Left lung (tissue), 10 donors: Measurements from ENCODE around the gene P2RY14. TPM values are rescaled to one million over a fixed set of nuclear protein-coding genes. Genes with fewer than 3 reads are reported as not detected.

Source experiments
- ATAC-seq: fragments of 200-7000 bp; cut with Tn5 transposase; one replicate; pipeline ENCODE4 v1.9.1; 2020; ENCODE audit warnings: moderate library complexity
- DNase-seq, 4 donors: peaks; one replicate each; pipeline ENCODE4 v3.0.0-alpha.2; 2013 to 2020
- H3K27ac ChIP-seq, 2 donors: fragments of 200-600 bp; sonication (generic) in 1 of 2; one replicate each; pipeline versions ENCODE4 v1.5.0 to v1.8.0; 2020 to 2021
- H3K27me3 ChIP-seq, 2 donors: fragments of 200-600 bp; sonication (generic) in 1 of 2; one replicate each; pipeline versions ENCODE4 v1.5.0 to v1.8.0; 2020 to 2021
- H3K36me3 ChIP-seq, 2 donors: fragments of 200-600 bp; sonication (generic) in 1 of 2; one replicate each; pipeline versions ENCODE4 v1.5.0 to v1.8.0; 2020 to 2021
- H3K4me1 ChIP-seq, 2 donors: fragments of 200-600 bp; one replicate each; pipeline ENCODE4 v1.8.0; 2021
- H3K4me3 ChIP-seq, 2 donors: fragments of 200-600 bp; sonication (generic) in 1 of 2; one replicate each; pipeline versions ENCODE4 v1.5.0 to v1.8.0; 2020 to 2021; ENCODE audit warnings: mild to moderate bottlenecking in 1 of 2
- H3K9me3 ChIP-seq, 2 donors: fragments of 200-600 bp; sonication (generic) in 1 of 2; one replicate each; pipeline versions ENCODE4 v1.5.0 to v1.8.0; 2020 to 2021
- intact Hi-C, 2 donors: fragments of 100-400 bp; cut with DNase I; formaldehyde crosslinking; loops; one replicate each; pipeline versions ENCODE4 v1.11.2 to v1.14.2; 2022
- polyA plus RNA-seq, 6 donors: library from polyadenylated mRNA; unstranded; fragments of 120-200 nt; gene quantifications; one replicate each; pipeline ENCODE4 v1.2.1, GENCODE V29; 2013; ENCODE audit not compliant: insufficient read length in 6 of 6
- total RNA-seq, 2 donors: library from RNA; stranded (reverse); fragmentation: NEBNext Ultra II Directional; extraction: Animal tissue kit (Norgen Biotek cat#: 25700); gene quantifications; one replicate each; pipeline ENCODE4 v1.2.1, GENCODE V29; 2021
- TF ChIP-seq, protein P1 (sequence below), 2 donors: fragments of 200-600 bp; sonication (generic) in 1 of 2; IDR thresholded peaks; one replicate each; pipeline versions ENCODE4 v1.5.0 to v1.8.0; 2021; ENCODE audit warnings: antibody characterized with exemption in 2 of 2
- donor health status: DM: no; HTN: yes; CAD: no.
- donor health status: DM: no; HTN: no; CAD: no.

P2RY14 gene
- total and polyA plus RNA-seq, 8 donors = 2.4 to 6.4 (median 4.3) TPM

GRCh38 chr3:151216641-151217607, 61.4 kb downstream of the P2RY14 start:
- intact Hi-C loops = no loop called here
- Histone ChIP-seq H3K4me3 (no peak overlapping the region), H3K4me1 (no peaks in the 10 kb centered on the region), H3K27me3 (no peaks in the 10 kb centered on the region), H3K9me3 (no peaks in the 10 kb centered on the region), H3K36me3 (no peaks in the 10 kb centered on the region), H3K27ac (no peak overlapping the region)
- DNase-seq = no peak
- ATAC-seq = no peak
- TF ChIP-seq, protein P1, sequence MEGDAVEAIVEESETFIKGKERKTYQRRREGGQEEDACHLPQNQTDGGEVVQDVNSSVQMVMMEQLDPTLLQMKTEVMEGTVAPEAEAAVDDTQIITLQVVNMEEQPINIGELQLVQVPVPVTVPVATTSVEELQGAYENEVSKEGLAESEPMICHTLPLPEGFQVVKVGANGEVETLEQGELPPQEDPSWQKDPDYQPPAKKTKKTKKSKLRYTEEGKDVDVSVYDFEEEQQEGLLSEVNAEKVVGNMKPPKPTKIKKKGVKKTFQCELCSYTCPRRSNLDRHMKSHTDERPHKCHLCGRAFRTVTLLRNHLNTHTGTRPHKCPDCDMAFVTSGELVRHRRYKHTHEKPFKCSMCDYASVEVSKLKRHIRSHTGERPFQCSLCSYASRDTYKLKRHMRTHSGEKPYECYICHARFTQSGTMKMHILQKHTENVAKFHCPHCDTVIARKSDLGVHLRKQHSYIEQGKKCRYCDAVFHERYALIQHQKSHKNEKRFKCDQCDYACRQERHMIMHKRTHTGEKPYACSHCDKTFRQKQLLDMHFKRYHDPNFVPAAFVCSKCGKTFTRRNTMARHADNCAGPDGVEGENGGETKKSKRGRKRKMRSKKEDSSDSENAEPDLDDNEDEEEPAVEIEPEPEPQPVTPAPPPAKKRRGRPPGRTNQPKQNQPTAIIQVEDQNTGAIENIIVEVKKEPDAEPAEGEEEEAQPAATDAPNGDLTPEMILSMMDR (IDR thresholded peaks at IDR 0.05) = no peak

- Histone ChIP-seq H3K27ac (no peak overlapping the region), H3K4me3 (no peak overlapping the region), H3K4me1 (peaks cover 0 to 13% of the 10 kb centered on the region in 2 donors), H3K9me3 (no peaks in the 10 kb centered on the region), H3K36me3 (no peaks in the 10 kb centered on the region), H3K27me3 (no peaks in the 10 kb centered on the region)
- intact Hi-C loops = no loop called here
- ATAC-seq (no peak), DNase-seq (no peak)
- TF ChIP-seq, protein P1 (IDR thresholded peaks at IDR 0.05) = no peak
Measured at GRCh38 chr3:151214459-151214858, 63.9 kb downstream of the P2RY14 start.

GRCh38 chr3:151213881-151214280, 64.5 kb downstream of the P2RY14 start:
- TF ChIP-seq, protein P1 (IDR thresholded peaks at IDR 0.05) = no peak
- no peaks in the 10 kb centered on the region for H3K9me3 ChIP-seq
- ATAC-seq (no peak), DNase-seq (no peak)
- intact Hi-C loops = no loop called here
- H3K4me1 ChIP-seq = peaks cover 0 to 13% of the 10 kb centered on the region in 2 donors
- no peak overlapping the region for H3K4me3 ChIP-seq
- no peaks in the 10 kb centered on the region for H3K27me3 ChIP-seq
- H3K36me3 ChIP-seq = no peaks in the 10 kb centered on the region
- no peak overlapping the region for H3K27ac ChIP-seq

DNA sequence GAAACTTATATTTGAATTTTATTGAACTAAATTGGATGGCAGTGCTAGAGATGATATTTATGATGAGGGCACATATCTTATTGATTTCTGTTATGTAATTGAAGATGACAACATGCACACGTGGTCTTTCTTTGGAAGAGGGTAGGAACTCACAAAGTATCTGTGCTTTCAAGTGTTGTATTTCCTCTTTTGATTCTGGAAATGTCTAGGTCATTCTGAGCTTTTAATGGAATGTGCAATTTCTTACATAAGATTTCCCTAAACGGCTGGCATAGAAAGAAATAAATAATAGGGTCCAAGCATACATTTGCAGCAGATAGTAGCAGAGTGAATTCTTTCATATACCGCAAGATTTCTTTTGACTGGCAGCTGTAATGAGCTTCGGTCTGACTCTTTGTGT, 65.2 kb downstream of the P2RY14 start:
- intact Hi-C loops = no loop called here
- Histone ChIP-seq H3K36me3 (no peaks in the 10 kb centered on the region), H3K27me3 (no peaks in the 10 kb centered on the region), H3K4me1 (peaks cover 0 to 13% of the 10 kb centered on the region in 2 donors), H3K27ac (no peak overlapping the region), H3K9me3 (no peaks in the 10 kb centered on the region), H3K4me3 (no peak overlapping the region)
- DNase-seq = no peak
- ATAC-seq = no peak
- TF ChIP-seq, protein P1 (IDR thresholded peaks at IDR 0.05) = no peak

GRCh38 chr3:151210676-151211381, 67.5 kb downstream of the P2RY14 start:
- TF ChIP-seq, protein P1 (IDR thresholded peaks at IDR 0.05) = no peak
- Histone ChIP-seq H3K27ac (peak overlapping the region in 1 of 2 donors; percentile 10), H3K36me3 (no peaks in the 10 kb centered on the region), H3K27me3 (no peaks in the 10 kb centered on the region), H3K9me3 (no peaks in the 10 kb centered on the region), H3K4me3 (no peak overlapping the region), H3K4me1 (peaks cover 0 to 13% of the 10 kb centered on the region in 2 donors)
- intact Hi-C loops = no loop called here
- ATAC-seq (peak; percentile 91), DNase-seq (no peak)
